GM12892 (cell line): Measurements from ENCODE around the gene NTHL1.

Source experiments
- POLR2AphosphoS5 ChIP-seq: IDR thresholded peaks from 2 replicates; pipeline ENCODE4 v1.6.1; 2011; ENCODE audit warnings: low read depth, low read length, control low read depth
- TAF1 ChIP-seq: IDR thresholded peaks from 2 replicates; pipeline ENCODE4 v1.6.1; 2011; ENCODE audit warnings: low read depth, mild to moderate bottlenecking, control low read depth, low read length, borderline replicate concordance

GRCh38 chr16:2064368-2064945 is 16.8 kb upstream of the NTHL1 start:
- no peak for TF ChIP-seq TAF1
- TF ChIP-seq POLR2AphosphoS5 = no peak
